ENCODE measurements around the gene PTPRJ.
A peak's percentile ranks its signal among the peaks of the same experiment; 100 is the strongest.

The PTPRJ gene

DNA sequence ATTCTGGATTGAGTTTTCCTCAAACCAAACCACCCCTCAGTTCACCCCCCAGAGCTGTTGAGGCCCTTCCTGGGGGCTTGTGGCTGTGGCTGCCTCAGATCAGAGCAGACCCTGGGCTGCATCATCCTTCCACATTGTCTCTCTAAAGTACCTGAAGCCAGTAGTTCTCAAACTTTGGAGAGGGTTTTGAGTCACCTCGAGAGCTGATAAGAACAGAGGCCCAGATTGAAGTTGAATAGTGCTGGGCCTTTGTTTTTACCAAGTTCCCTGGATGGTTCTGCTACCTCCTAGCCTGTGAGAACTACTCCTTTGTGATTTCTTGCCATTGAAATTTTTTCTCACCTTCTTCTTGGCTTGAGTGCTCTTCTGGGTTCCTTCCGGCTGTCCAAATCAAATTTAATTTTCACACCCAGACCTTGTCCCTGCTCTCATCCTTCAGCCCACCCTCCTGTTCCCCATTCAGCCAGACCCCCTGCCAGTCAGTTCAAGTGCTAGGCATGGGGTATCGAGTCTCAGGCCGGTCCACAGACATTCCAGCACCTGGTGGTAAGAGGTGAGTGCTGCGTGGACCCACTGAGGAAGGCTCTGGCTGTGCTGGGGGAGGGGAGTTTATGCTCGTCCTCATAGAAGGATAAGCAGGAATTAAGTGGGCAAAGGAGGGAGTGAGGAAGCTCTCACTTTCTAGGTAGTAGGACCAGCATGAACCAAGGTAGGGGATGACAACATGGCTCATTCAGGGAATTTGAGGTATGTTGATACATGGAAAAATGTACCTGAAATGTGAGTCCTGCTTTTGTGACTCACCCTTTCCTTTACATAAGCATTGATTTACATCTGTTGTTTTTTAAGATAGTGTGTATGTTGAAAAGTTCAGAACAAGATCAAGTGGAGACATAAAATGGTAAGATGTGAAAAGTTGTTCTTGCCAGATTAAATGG, 116.5 kb downstream of the PTPRJ start:
- peak in 1 of 2 experiments; percentile 40 for DNase-seq

DNA sequence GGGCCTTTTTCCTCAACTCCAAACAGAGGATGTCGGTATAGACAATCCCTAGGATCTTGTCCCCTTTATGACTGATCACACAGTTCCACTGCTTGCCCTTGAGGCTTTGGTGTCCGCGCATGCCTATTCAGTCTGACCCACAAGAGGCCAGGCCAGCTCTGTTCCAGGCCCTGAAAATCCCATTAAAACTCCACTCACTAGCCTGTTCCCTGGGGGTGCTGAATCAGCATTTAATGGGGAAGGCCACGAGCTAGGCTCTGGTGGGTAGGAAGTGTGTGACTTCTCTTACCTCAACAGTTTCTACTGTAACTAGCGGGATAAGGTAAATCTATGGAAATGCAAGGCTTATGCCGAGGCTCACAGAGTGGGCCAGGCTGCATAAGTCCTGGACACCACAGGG, 117.7 kb downstream of the PTPRJ start:
- no peak for DNase-seq

- no peak for DNase-seq
These were observed 119.6 kb downstream of the PTPRJ start for GRCh38 chr11:48099916-48100446.

- no peak for DNase-seq
These were observed 120.8 kb downstream of the PTPRJ start for GRCh38 chr11:48101044-48101733.

DNA sequence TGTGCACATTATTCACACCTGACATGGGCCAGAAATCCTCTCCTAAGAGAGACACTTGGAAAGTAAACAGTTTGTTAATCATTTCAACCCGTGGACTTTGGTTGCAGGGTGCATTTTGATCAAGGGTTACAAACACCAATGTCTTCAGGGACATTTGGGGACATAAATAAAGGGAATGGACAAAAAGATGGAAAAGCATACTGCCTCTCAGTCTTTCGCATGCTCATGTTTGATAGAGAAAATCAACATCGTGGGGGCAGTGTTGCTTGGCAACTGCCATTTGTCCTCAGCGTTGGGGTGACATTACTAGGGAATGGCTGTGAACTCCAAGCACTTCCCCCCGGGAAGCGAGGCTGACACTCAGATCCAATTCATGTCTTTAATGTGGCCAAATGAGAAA, 121.6 kb downstream of the PTPRJ start:
- DNase-seq = no peak

DNA sequence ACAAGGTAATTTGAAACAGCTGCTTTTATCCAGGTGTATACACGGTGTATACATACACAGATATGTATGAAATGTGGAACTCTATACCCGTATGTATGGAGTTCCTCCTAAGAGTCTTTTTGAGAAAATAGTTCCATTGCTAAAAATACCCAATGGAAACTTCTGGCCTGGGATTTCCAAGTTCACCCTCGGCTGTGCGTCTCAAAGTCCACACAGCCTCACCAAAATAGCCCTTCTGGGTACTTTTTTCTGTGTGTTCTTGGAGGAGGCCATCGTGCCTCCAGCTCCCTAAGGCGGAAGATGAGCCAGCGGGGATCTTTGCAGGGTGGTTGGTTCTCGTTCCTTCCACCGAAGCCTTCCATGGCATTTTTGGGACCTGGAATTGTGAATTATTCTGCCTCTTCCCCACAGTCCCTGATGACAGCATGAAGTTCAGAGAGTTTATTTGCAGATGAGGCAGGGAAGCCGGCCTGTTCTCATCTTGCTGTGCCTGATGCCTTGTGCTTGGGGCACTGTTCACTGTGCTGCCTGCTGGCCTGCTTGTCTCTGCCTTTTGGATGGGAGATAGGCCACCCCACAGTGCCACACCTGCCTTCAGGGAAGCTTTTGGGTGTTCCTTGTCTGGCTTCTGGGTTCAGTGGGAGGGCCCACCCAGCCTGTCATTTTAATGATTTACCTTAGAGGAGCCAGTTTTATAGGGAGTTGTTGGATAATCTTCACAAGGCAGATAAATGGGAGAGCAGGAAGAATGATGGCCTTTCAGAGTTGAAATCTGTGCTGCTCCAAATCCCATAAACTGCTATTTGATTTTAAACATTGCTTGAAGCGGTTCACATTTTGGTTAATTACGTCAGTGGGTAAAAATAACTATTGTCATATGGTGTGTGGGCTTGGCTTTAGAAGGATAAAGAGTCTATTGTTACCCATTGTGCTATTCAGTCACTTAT, 123.5 kb downstream of the PTPRJ start:
- DNase-seq = peak in 1 of 2 experiments; percentile 10

DNA sequence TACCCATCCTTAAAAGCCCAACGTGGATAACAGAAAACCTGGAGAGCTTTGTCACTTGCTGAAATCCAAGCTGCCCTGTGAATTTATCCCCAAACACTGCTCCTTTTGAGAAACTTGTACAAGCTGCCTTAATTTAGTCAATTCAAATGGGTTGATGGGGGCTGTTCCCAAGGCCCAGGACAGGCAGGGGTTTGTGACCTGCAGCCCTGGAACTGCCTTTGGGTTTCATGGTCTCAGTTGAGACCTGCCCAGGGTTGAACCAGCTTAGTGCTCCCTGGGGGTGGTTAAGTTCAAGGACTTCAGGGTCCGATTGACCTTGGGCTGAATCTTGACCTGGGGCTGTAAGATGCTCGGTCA, 124.2 kb downstream of the PTPRJ start:
- peak in 1 of 2 experiments; percentile 12 for DNase-seq

DNA sequence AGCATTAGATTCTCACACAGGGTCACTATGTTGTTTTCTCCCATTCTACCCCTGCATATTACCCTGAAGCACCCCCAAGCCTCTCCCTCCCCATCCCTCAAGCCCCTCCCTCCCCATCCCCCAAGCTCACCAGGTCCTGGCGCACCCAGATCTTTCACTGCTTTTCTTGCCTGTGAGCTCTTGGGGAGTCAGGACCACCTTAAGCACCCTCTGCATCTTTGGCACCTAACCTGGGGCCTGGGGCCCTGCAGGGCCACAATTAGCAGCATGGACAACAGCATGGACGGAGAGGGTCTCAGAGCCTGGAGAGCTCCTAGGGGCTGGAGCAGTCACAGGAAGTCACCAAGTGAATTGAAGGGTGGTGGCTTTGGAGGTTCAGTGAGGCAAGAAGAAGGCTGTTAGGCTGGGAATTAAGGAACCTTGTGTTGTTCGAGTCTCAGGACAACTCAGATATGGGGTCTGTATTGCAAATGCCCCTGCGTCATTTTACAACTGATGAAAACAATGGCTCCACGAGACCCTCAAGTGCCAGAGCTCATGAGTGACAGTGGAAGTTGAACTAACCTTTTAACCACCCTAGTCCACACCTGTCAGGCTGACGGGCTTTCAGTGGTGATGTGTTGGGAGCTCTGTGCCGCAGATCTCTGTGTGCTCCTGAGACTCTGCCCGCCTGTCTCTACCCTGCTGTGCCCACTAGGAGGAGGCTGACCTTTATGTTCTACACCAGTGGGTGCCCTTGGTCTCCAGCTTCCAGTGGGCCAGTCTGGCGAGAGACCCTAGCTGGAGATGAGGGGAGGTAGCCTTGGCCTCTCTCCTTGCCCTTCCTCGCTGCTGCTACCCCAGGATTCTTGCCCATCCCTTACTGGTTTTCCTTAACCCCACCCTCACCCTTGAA, 125.0 kb downstream of the PTPRJ start:
- DNase-seq = peak in 1 of 2 experiments; percentile 19

GRCh38 chr11:48106166-48106565, 125.8 kb downstream of the PTPRJ start:
- peak in 1 of 2 experiments; percentile 14 for DNase-seq

DNA sequence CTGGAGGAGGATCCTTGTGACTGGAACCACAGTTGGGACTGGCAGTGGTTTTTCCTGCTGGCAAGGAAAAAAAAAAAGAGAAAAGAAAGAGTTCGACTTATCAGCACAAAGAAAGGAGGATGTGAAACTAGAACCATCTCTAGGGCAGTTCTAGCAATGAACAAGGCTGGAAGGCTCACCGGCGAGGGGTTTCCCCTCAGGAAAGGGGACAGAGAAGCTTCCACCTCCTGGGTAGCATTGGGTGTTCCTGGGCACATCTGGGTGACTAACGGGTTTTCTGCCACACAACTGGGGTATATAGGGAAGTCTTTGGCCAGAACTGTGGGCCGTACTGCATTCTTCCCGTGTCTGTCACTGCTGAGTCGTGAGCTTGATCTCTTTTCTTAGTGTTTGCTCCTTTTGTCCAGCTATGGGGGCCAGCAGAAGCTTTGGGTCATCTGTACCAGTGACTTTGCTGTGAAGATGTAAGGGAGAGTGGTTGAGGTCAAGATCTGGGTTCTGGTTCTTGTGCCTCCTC, 126.9 kb downstream of the PTPRJ start:
- DNase-seq = peak; percentile 69 to 70

DNA sequence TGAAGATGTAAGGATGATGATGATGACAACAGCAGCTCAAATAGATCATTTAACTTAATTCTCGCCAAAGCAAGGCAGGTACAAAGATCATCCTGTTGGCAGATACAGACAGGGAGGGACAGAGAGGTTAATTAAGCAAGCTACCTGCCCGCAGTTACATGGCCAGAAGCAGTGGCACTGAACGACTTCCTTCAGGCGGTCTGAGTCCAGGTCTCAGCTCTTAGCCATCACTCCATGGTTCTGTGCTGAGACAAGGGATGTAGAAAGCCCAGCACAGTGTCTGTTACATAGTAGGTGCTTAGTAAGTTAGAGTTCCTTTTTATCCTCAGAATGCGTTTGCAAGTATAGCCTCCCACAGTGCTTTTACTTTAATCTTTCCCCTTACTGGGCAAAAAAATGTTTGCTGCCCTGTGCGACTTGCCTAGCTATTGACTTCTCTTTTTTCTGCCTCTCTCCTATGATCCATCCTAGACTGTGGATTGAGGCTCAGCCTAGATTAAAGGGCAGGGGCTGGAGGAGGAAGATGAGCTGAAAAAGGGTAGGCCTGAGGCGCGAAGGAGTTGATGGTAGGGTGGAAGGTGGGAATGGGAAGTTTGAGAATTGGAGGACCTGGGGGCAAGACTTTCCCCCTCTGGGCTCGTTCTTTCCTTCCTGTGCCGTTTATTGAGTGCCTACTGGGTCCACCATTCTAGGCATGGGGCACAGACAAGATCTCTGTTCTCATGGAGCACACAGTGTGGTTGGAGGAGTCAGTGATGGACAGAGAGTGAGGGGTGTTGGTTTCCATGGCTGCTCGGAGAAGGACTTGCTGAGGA, 128.1 kb downstream of the PTPRJ start:
- DNase-seq = no peak

DNA sequence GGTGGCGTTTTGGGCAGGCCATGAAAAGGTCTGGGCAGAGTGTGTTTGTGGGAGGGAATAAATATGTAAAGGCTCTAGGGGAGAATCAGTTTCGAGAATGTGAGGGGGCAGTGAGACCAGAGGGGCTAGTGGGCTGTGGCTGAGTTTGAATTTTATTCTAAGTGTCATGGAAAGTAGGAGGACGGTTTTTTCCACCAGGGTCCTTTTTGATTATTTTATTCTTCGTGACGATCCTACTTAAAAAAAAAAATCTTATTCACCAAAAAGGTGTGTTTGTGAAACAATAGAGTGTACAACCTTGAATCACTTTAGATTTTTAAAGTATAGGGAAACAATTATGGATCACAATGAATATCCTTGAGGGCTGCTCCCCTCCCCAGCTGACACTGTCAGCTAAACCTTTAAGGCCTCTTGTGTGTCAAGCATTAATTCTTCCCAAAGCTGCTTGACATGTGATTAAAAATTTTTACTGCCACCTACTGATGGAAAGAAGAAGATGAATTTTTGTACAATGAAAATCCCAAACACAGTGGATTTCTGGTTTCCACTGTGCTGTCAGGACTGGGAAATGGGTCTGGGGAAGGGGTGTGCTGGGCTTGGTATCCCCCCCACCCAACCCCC, 128.8 kb downstream of the PTPRJ start:
- no peak for DNase-seq

- no peak for DNase-seq
These were observed 130.1 kb downstream of the PTPRJ start for GRCh38 chr11:48110509-48110766.

DNA sequence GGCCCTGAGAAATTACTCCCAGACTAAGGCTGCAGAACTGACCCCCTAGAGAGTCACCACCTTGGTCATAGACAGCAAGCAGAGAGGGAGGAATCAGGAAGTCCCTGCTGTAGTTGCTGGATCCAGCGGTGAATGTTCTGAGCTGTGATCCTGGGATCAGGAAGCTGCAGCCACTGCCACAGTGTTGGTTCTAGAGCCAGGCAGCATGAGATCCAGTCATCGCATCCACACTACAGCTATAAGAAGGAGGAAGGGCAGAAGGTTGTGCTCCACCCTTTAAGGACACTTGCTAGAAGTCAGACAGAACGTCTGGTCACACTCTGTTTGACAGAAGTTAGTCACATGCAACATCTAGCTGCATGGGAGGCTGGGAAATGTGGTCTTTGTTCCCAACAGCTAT, 131.5 kb downstream of the PTPRJ start:
- no peak for DNase-seq

- DNase-seq = no peak
These were observed 134.4 kb downstream of the PTPRJ start for GRCh38 chr11:48114740-48115139.

DNA sequence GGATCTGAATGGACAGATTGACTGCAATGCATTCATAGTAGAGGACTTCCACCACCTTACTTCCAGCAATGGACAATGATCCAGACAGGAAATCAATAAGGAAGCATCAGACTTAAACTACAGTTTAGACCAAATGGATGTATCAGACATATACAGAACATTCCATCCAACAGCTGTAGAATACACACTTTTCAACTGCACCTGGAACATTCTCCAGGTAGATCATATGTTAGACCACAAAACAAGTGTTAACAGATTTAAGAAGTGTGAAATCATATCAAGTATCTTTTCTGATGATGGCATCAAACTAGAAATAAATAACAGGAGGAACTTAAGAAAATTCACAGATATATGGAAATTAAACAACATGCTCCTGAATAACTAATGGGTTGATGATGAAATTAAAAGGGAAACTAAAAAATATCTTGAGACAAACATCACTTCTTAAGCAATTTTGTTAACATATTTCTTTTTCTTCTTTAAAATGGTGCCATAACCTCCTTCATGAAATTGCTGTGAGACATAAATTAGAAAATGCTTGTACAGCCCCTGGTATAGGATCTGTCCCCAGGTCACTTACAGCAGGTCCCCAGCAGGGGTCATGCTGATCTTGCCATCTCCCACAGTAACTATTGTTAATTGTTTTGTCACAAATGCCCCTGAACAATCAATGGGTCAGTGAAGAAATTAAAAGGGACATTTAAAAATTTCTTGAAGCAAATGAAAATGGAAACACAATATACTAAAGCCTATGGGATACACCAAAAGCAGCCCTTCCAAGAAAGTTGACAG, 136.3 kb downstream of the PTPRJ start:
- no peak for DNase-seq

DNA sequence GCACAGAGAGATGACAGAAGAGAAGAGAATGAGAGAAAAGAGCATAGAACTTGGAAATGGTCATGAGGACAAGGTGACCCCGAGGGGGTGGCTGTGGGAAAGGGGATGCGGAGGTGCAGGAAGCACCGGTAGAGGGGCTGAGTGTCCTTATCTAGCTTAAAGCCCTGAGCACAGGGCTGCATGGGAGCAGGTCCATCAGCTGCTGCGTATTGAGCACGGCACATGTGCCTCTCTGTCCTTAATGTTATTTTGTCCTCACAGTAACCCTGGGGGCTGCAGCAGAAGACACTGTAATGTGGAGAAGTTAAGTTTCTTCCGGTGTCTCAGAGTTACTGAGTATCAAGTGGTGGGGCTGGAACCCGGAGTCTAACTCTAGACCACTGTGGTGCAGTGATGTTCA, 141.9 kb downstream of the PTPRJ start:
- no peak for DNase-seq

DNA sequence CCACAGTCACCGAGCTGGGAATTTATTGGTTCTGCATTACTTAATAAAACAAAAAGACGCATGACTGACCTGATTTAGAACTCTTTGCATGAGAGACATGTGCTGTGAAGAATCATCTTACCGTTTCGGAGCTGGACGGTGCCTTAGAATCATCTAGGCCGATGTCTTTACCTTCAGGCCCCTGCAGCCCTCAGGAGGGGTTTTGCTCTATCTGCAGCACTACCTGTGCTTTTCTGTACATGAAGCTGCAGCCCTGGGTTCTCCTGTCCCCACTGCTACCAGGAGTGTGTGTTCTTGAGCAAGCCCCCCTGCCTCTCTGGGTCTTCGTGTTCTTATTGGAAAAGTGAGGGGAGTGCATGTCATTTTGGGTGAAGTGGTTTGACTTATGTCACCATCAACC, 142.3 kb downstream of the PTPRJ start:
- DNase-seq = no peak

DNA sequence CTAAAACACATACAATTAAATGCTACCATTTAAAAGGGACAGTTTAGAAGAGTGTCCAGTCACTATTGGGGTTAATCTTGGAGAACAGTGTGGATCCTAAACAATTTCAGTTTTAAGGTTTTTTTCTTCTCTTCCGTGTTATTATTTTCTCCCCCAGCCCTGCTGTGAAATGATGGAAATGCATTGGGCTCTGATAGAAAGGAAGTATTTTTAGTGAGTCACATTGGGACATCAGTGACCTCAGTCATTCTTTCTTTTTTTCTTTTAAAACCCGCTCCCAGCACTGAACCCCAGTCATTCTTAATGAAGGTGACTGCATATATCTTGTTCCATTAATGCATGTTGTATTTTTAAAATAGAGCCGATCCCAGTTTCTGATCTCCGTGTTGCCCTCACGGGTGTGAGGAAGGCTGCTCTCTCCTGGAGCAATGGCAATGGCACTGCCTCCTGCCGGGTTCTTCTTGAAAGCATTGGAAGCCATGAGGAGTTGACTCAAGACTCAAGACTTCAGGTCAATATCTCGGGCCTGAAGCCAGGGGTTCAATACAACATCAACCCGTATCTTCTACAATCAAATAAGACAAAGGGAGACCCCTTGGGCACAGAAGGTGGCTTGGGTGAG, 143.0 kb downstream of the PTPRJ start:
- DNase-seq = no peak
